ENCODE results near the gene ATRNL1. TPM values are rescaled to one million over a fixed set of nuclear protein-coding genes. Genes with fewer than 3 reads are reported as not detected.

Gene ATRNL1
- total RNA-seq, 4 donors from 2014 or later: 4.4 to 18.4 (median 14.4) TPM

- Histone ChIP-seq H3K4me3 (no peak overlapping the region), H3K36me3 (no peaks in the 10 kb centered on the region), H3K27me3 (no peaks in the 10 kb centered on the region), H3K9me3 (no peaks in the 10 kb centered on the region), H3K4me1 (no peaks in the 10 kb centered on the region), H3K27ac (no peak overlapping the region)
- DNase-seq: no peak
- intact Hi-C loops (cut with DNase I; ENCODE audit: low total_unique reads): no loop called here
- in situ Hi-C loops (cut with MboI; ENCODE audit: low pct_ligation_motif_present in 1 of 4, low pct_unique_long_range_greater_than_20kb in 1 of 4, low sequenced_read_pairs in 3 of 4): no loop called here
- WGBS, 2 donors (ENCODE audit: low coverage in 1 of 2): 88% methylated on average over 3 to 5 of the region's 5 CpGs
- TF ChIP-seq, protein P1, sequence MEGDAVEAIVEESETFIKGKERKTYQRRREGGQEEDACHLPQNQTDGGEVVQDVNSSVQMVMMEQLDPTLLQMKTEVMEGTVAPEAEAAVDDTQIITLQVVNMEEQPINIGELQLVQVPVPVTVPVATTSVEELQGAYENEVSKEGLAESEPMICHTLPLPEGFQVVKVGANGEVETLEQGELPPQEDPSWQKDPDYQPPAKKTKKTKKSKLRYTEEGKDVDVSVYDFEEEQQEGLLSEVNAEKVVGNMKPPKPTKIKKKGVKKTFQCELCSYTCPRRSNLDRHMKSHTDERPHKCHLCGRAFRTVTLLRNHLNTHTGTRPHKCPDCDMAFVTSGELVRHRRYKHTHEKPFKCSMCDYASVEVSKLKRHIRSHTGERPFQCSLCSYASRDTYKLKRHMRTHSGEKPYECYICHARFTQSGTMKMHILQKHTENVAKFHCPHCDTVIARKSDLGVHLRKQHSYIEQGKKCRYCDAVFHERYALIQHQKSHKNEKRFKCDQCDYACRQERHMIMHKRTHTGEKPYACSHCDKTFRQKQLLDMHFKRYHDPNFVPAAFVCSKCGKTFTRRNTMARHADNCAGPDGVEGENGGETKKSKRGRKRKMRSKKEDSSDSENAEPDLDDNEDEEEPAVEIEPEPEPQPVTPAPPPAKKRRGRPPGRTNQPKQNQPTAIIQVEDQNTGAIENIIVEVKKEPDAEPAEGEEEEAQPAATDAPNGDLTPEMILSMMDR (IDR thresholded peaks at IDR 0.05): no peak
- no peak for TF ChIP-seq EP300 (IDR thresholded peaks at IDR 0.05; ENCODE audit: low read depth)
These were observed 363.6 kb downstream of the ATRNL1 start for GRCh38 chr10:115456812-115457211.

DNA sequence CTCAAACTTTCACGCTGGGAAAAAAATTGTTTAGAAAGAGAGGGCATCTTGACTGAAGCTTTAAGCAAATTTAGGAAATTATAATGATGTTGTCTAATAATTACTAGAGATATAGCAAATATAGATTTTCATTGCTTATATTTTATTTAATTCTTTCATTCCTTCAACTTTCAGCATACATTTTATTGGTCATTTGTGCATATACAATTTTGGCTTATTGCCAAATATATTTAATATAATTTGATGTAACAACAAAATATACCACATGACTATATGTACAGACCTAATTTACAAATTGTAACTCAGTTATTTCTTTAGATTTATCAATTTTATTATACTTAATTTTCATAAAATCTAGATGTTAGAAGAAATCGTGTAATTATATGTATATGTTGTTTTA is 390.1 kb downstream of the ATRNL1 start:
- H3K36me3 ChIP-seq: no peaks in the 10 kb centered on the region
- 80 to 83% methylated on average over 2 of the region's 2 CpGs for WGBS, 2 donors (ENCODE audit: low coverage in 1 of 2)
- TF ChIP-seq, protein P1 (IDR thresholded peaks at IDR 0.05): no peak
- TF ChIP-seq POLR2AphosphoS5 (IDR thresholded peaks at IDR 0.05): no peak
- TF ChIP-seq EP300 (IDR thresholded peaks at IDR 0.05; ENCODE audit: low read depth): no peak
- TF ChIP-seq POLR2A (IDR thresholded peaks at IDR 0.05): no peak
- no peak for DNase-seq
- intact Hi-C loops (cut with DNase I; ENCODE audit: low total_unique reads) (no loop called here), in situ Hi-C loops (cut with MboI; ENCODE audit: low pct_ligation_motif_present in 1 of 4, low pct_unique_long_range_greater_than_20kb in 1 of 4, low sequenced_read_pairs in 3 of 4) (no loop called here)
- H3K27ac ChIP-seq: no peak overlapping the region
- H3K27me3 ChIP-seq: no peaks in the 10 kb centered on the region
- H3K4me1 ChIP-seq: no peaks in the 10 kb centered on the region
- H3K9me3 ChIP-seq: no peaks in the 10 kb centered on the region
- no peak overlapping the region for H3K4me3 ChIP-seq

DNA sequence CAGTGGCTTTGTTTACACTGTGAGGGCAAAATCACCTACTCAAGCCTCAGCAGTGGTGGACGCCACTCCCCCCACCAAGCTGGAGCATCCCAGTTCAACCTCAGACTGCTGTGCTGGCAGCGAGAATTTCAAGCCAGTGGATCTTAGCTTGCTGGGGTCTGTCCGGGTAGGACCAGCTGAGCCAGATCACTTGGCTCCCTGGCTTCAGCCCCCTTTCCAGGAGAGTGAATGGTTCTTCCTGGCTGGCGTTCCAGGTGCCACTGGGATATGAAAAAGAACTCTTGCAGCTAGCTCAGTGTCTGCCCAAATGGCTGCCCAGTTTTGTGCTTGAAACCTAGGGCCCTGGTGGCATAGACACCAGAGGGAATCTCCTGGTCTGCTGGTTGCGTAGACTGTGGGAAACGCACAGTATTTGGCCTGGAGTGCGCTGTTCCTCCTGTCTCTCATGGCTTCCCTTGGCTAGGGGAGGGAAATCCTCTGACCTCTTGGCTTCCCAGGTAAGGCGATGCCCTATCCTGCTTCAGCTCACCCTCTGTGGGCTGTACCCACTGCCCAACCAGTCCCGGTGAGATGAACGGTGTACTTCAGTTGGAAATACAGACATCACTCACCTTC is 398.5 kb downstream of the ATRNL1 start:
- Histone ChIP-seq H3K4me3 (no peak overlapping the region), H3K36me3 (no peaks in the 10 kb centered on the region), H3K27ac (no peak overlapping the region), H3K4me1 (no peaks in the 10 kb centered on the region), H3K9me3 (no peaks in the 10 kb centered on the region), H3K27me3 (no peaks in the 10 kb centered on the region)
- WGBS, 2 donors (ENCODE audit: low coverage in 1 of 2): 81% methylated on average over 10 of the region's 10 CpGs; no CpG with 5 or more reads in 1 of the 2 donors
- in situ Hi-C loops (cut with MboI; ENCODE audit: low pct_ligation_motif_present in 1 of 4, low pct_unique_long_range_greater_than_20kb in 1 of 4, low sequenced_read_pairs in 3 of 4): no loop called here
- no peak for DNase-seq
- TF ChIP-seq POLR2A (IDR thresholded peaks at IDR 0.05) (no peak), POLR2AphosphoS5 (IDR thresholded peaks at IDR 0.05) (no peak), EP300 (IDR thresholded peaks at IDR 0.05; ENCODE audit: low read depth) (no peak)
- TF ChIP-seq, protein P1 (IDR thresholded peaks at IDR 0.05): no peak
- intact Hi-C loops (cut with DNase I; ENCODE audit: low total_unique reads): no loop called here

DNA sequence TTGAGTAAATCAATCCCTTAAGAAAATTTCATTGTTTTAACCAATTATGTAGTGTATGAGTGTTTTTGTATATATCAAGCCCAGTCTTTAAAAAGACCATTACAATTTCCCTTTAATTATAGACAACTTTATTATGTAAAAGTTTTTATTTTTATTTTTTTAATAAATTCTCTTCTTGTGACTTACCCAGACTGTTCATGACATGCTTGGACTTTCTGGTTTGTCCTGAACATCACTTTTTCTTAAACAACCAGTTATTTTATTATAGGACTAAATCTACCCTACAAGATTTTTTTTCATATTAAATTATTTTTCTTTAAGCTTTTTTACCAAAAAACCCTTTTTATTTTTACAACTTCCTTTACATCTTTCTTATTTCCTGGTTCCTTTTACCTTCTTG is 410.4 kb downstream of the ATRNL1 start:
- TF ChIP-seq POLR2A (IDR thresholded peaks at IDR 0.05): no peak
- TF ChIP-seq POLR2AphosphoS5 (IDR thresholded peaks at IDR 0.05): no peak
- no peak for TF ChIP-seq EP300 (IDR thresholded peaks at IDR 0.05; ENCODE audit: low read depth)
- TF ChIP-seq, protein P1 (IDR thresholded peaks at IDR 0.05): no peak
- Histone ChIP-seq H3K4me3 (no peak overlapping the region), H3K4me1 (no peaks in the 10 kb centered on the region), H3K27me3 (no peaks in the 10 kb centered on the region), H3K36me3 (no peaks in the 10 kb centered on the region), H3K9me3 (peaks cover 3 to 14% of the 10 kb centered on the region in 2 donors), H3K27ac (no peak overlapping the region)
- DNase-seq: no peak
- in situ Hi-C loops (cut with MboI; ENCODE audit: low pct_ligation_motif_present in 1 of 4, low pct_unique_long_range_greater_than_20kb in 1 of 4, low sequenced_read_pairs in 3 of 4): no loop called here
- intact Hi-C loops (cut with DNase I; ENCODE audit: low total_unique reads): no loop called here
